K562 (cell line): Measurements from ENCODE around the gene UBE2E3.

ENCODE experiments used
- BHLHE40 ChIP-seq: IDR thresholded peaks from 2 replicates; pipeline ENCODE4 v1.6.1; 2011; ENCODE audit warnings: low read length, improper control_type of control experiment
- EP300 ChIP-seq: IDR thresholded peaks from 2 replicates; pipeline ENCODE4 v1.6.1; 2012; ENCODE audit warnings: low read length, improper control_type of control experiment
- KLF16 ChIP-seq: IDR thresholded peaks from 2 replicates; pipeline ENCODE4 v1.6.1; 2016; ENCODE audit warnings: antibody characterized with exemption
- MED1 ChIP-seq: sonication (generic); formaldehyde crosslinking; IDR thresholded peaks from 2 replicates; pipeline ENCODE4 v1.8.1; 2023; ENCODE audit warnings: missing genetic modification reagents, borderline replicate concordance
- POLR2A ChIP-seq: fragments of 450-650 bp; conservative IDR thresholded peaks from 2 replicates; pipeline ENCODE4 v1.6.1; 2016
- TAF1 ChIP-seq: IDR thresholded peaks from 2 replicates; pipeline ENCODE4 v1.6.1; 2011; ENCODE audit warnings: mild to moderate bottlenecking, low read length, moderate library complexity; ENCODE audit not compliant: insufficient read depth, control insufficient read depth, severe bottlenecking; ENCODE audit errors: extremely low read depth
- ZNF280B ChIP-seq: fragments of 250-450 bp; sonication (Bioruptor Pico); IDR thresholded peaks from 2 replicates; pipeline ENCODE4 v1.5.1; 2021; ENCODE audit warnings: mild to moderate bottlenecking

- no peak for TF ChIP-seq KLF16
- no peak for TF ChIP-seq ZNF280B (CRISPR knock-in tag)
- no peak for TF ChIP-seq BHLHE40
- no peak for TF ChIP-seq POLR2A
- TF ChIP-seq EP300: no peak
- TF ChIP-seq TAF1: no peak
- no peak for TF ChIP-seq MED1 (CRISPR knock-in tag)
Measured at GRCh38 chr2:181070119-181070835, 89.9 kb downstream of the UBE2E3 start.
